Measurements from ENCODE around the gene NECTIN4. TPM values are rescaled to one million over a fixed set of nuclear protein-coding genes. Genes with fewer than 3 reads are reported as not detected.

The NECTIN4 gene
- total and polyA plus RNA-seq, 2 of the 8 experiments (the other 6 are each of a cell fraction or from before 2014, with no cell fraction given): 0.19 to 0.71 TPM

DNA sequence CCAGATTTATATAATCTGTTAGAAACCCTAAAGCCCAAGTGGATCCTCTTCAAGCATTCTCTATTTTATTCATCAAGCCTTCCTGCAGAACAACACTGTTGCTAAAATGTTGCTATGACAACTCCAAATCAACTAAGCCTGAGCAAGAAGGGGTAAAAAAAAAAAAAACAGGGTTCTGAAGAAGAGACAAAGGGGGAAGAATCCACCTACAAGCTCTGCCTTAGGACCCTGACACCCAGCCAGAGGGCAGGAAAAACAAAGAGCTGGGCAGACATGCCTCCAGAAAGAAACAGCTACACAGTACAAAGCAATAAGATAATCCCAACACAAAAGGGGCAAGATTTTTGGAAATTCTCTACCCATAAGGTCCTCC is 44.8 kb downstream of the NECTIN4 start:
- peaks cover 0 to 17% (median 8%) of the 10 kb centered on the region in 4 experiments; a peak in 6 of 7 replicates for H3K27me3 ChIP-seq (replicated peaks in 1 of 4; ENCODE audit: control insufficient read depth in 3 of 4, extremely low read depth in 1 of 4, insufficient read depth in 3 of 4, low read length in 3 of 4)
- no peak overlapping the region for H2BK5ac ChIP-seq (ENCODE audit: low read depth, low read length)
- peak overlapping the region; percentile 85 to 100 for H3K4me2 ChIP-seq (ENCODE audit: insufficient read depth in 1 of 2, low read depth in 2 of 2, low read length in 2 of 2)
- ChIA-PET CTCF (ENCODE audit: partially characterized antibody) (interaction anchor here (0.6 to 4.1 kb wide), 12 partner anchors 11 to 1176 kb away, joined by 3 to 26 read pairs (median 6); partner anchors contain the start of genes F11R and KLHDC9), POLR2A (ENCODE audit: partially characterized antibody) (interaction anchor here (0.6 to 4.0 kb wide), 11 partner anchors 10 to 114 kb away, joined by 3 to 28 read pairs (median 12); partner anchors contain the start of genes DEDD, F11R and KLHDC9)
- peaks cover 7% of the 10 kb centered on the region for H3K79me1 ChIP-seq (ENCODE audit: low read depth, low read length)
- H3K23ac ChIP-seq (ENCODE audit: insufficient read length): no peak overlapping the region
- no peak overlapping the region for H3K56ac ChIP-seq (replicated peaks; ENCODE audit: insufficient read length, low read depth, low read length)
- H2AFZ ChIP-seq (ENCODE audit: low read length): no peak overlapping the region
- H2AK5ac ChIP-seq (ENCODE audit: low read depth, low read length): no peak overlapping the region
- DNase-seq (ENCODE audit: low read depth in 1 of 2, low spot score in 2 of 2) (no peak), FAIRE-seq (no peak)
- H2BK15ac ChIP-seq (ENCODE audit: low read length): no peak overlapping the region
- peaks cover 0 to 12% of the 10 kb centered on the region in 2 experiments; a peak in 1 of 4 replicates for H3K9me3 ChIP-seq (ENCODE audit: insufficient read depth in 2 of 2, low read depth in 1 of 2, low read length in 1 of 2)
- no peak overlapping the region for H2BK120ac ChIP-seq (replicated peaks; ENCODE audit: low read depth, low read length)
- H4K5ac ChIP-seq (ENCODE audit: insufficient read length, low read depth, low read length): no peak overlapping the region
- H3K4me3 ChIP-seq (ENCODE audit: extremely low read depth in 1 of 4, insufficient read depth in 2 of 4, low read depth in 3 of 4, low read length in 4 of 4): peak overlapping the region; percentile 75 to 98 (median 87)
- H3K4ac ChIP-seq (replicated peaks; ENCODE audit: insufficient read length, low read depth, low read length): no peak overlapping the region
- peaks cover 0 to under 1% of the 10 kb centered on the region in 2 experiments for H4K20me1 ChIP-seq (replicated peaks in 1 of 2; ENCODE audit: control insufficient read depth in 1 of 2, insufficient read depth in 2 of 2, low read length in 2 of 2)
- peaks cover 0 to 20% of the 10 kb centered on the region in 2 experiments; a peak in 2 of 4 replicates for H3K79me2 ChIP-seq (ENCODE audit: control insufficient read depth in 1 of 2, insufficient read depth in 2 of 2, low read length in 2 of 2)
- H3K36me3 ChIP-seq (ENCODE audit: control insufficient read depth in 2 of 4, insufficient read depth in 4 of 4, low read length in 3 of 4): peaks cover 23 to 35% (median 28%) of the 10 kb centered on the region in 4 experiments; a peak in 6 of 8 replicates
- H2BK20ac ChIP-seq (ENCODE audit: low read length): no peak overlapping the region
- peaks cover 0 to 6% (median 2%) of the 10 kb centered on the region in 4 experiments; a peak in 5 of 7 replicates for H3K4me1 ChIP-seq (replicated peaks in 1 of 4; ENCODE audit: control insufficient read depth in 3 of 4, insufficient read depth in 4 of 4, low read length in 3 of 4)
- H3K23me2 ChIP-seq (ENCODE audit: low read depth, low read length): peaks cover 7% of the 10 kb centered on the region
- H3K9ac ChIP-seq (replicated peaks in 1 of 4; ENCODE audit: extremely low read depth in 1 of 4, low read depth in 3 of 4, low read length in 3 of 4): peak overlapping the region in 3 of 4 experiments; percentile 35 to 92 (median 91); a peak in 3 of 7 replicates
- no peak overlapping the region for H3K18ac ChIP-seq (ENCODE audit: extremely low read depth, low read length)
- TF ChIP-seq EZH2 (IDR thresholded peaks at IDR 0.05; ENCODE audit: low read depth, low read length, severe bottlenecking) (peak; percentile 29), POLR2AphosphoS5 (IDR thresholded peaks at IDR 0.05; ENCODE audit: low read depth, low read length) (no peak)
- no peak overlapping the region for H2BK12ac ChIP-seq (ENCODE audit: low read depth, low read length)
- no peak overlapping the region for H4K91ac ChIP-seq (replicated peaks; ENCODE audit: insufficient read length, low read length)
- no peak overlapping the region for H3K14ac ChIP-seq (ENCODE audit: insufficient read length)
- H3K27ac ChIP-seq (ENCODE audit: low read depth, low read length): no peak overlapping the region
- H4K8ac ChIP-seq (ENCODE audit: extremely low read depth, insufficient read depth, low read length): no peak overlapping the region
